Thyroid gland (tissue), 4 donors: ENCODE data around the gene DLX2.

Experiments
- POLR2A ChIP-seq, 2 donors: fragments of 450-650 bp; IDR thresholded peaks; one replicate each; pipeline ENCODE4 v1.6.1; 2017; ENCODE audit warnings: antibody characterized with exemption in 2 of 2, mild to moderate bottlenecking in 2 of 2, moderate library complexity in 1 of 2
- TF ChIP-seq, protein P1 (sequence below), 6 experiments: fragments of 200-600 bp in 3 of 6; fragments of 450-650 bp in 3 of 6; sonication (generic) in 3 of 6; IDR thresholded peaks; one replicate each; pipeline ENCODE4 v1.5.1; 2016 to 2019; ENCODE audit warnings: antibody characterized with exemption in 6 of 6, mild to moderate bottlenecking in 2 of 6, inconsistent platforms in 1 of 6, moderate library complexity in 1 of 6

DNA sequence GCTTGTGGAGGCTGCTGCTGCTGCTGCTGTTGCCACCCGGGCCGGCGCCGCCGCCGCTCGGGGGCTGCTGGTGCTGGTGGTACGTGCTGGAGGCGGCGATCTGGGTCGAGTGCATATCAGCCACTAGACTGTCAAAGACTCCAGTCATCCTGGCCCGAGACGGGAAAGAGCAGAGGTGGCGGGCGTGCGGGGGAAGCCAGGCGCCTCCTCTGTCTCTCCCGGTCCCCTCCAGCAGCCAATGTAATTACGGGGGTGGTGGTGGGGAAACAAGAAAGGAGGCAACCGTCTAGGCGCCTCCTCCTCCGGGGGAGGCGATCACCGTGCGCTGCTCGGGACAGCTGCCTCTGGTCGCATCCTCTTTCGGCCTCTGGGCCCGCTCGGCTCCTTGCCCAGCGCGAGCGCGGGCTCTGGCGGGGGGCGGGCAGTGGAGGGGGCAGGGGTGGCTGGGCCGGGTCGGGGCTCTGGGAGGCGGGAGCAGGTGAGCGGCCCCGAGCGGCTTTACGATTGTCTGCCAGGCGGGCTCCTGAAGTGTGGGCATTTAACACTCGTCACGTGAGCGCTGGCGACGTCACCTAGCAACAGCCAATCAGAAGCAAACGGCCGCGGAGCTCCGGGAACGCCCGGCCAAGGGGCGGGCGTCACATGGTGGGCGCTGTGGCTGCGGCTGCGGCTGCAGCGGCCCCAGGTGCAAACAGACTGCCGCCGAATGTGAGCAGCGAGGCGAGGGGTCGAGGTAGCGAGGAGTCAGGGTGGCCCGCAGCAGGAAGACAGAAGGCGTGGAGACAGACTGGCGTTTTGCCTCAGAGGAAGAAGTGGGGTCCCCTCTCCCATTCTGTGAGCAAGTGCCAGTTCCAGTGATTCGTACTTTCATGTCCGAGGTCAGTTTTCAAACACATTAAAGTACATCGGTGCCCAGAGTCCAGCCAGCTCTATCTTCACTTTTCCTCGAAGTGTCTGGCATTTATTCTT, at the start of gene DLX2:
- TF ChIP-seq, protein P1, sequence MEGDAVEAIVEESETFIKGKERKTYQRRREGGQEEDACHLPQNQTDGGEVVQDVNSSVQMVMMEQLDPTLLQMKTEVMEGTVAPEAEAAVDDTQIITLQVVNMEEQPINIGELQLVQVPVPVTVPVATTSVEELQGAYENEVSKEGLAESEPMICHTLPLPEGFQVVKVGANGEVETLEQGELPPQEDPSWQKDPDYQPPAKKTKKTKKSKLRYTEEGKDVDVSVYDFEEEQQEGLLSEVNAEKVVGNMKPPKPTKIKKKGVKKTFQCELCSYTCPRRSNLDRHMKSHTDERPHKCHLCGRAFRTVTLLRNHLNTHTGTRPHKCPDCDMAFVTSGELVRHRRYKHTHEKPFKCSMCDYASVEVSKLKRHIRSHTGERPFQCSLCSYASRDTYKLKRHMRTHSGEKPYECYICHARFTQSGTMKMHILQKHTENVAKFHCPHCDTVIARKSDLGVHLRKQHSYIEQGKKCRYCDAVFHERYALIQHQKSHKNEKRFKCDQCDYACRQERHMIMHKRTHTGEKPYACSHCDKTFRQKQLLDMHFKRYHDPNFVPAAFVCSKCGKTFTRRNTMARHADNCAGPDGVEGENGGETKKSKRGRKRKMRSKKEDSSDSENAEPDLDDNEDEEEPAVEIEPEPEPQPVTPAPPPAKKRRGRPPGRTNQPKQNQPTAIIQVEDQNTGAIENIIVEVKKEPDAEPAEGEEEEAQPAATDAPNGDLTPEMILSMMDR (IDR thresholded peaks at IDR 0.05): no peak
- TF ChIP-seq POLR2A (IDR thresholded peaks at IDR 0.05): no peak
